HL-60/S4 (cell line): ENCODE data around the gene ZNF275.
"Not testable (repeated sequence)": the region's sequence is repeated elsewhere in the genome, so short reads cannot be mapped to it uniquely, and the experiment has no call there.

ENCODE experiments used
- in situ Hi-C: fragments of 300-500 bp; cut with MboI; formaldehyde crosslinking; loops from 2 replicates; pipeline ENCODE4 v1.14.3; 2022; ENCODE audit warnings: low sequenced_read_pairs

Gene ZNF275

GRCh38 chrX:153357877-153358276, 23.9 kb downstream of the ZNF275 start:
- in situ Hi-C loops: no loop called here

GRCh38 chrX:153361781-153362397, 27.9 kb downstream of the ZNF275 start:
- in situ Hi-C loops: no loop called here

- in situ Hi-C loops: no loop called here
These were observed 31.7 kb downstream of the ZNF275 start for GRCh38 chrX:153365670-153366069.

- in situ Hi-C loops: no loop called here
These were observed 32.2 kb downstream of the ZNF275 start for GRCh38 chrX:153366119-153366518.

GRCh38 chrX:153366878-153367538, 33.1 kb downstream of the ZNF275 start:
- in situ Hi-C loops: no loop called here

GRCh38 chrX:153370293-153371055, 36.5 kb downstream of the ZNF275 start:
- in situ Hi-C loops: no loop called here

- in situ Hi-C loops: no loop called here
These were observed 37.3 kb downstream of the ZNF275 start for GRCh38 chrX:153371256-153371655.

GRCh38 chrX:153372949-153373348, 39.0 kb downstream of the ZNF275 start:
- in situ Hi-C loops: no loop called here

GRCh38 chrX:153374426-153374825, 40.5 kb downstream of the ZNF275 start:
- in situ Hi-C loops: no loop called here

GRCh38 chrX:153375571-153375970, 41.6 kb downstream of the ZNF275 start:
- in situ Hi-C loops: no loop called here

GRCh38 chrX:153377727-153378126, 43.8 kb downstream of the ZNF275 start:
- in situ Hi-C loops: no loop called here

- in situ Hi-C loops: no loop called here
These were observed 44.7 kb downstream of the ZNF275 start for GRCh38 chrX:153378607-153379006.

GRCh38 chrX:153379508-153379907, 45.6 kb downstream of the ZNF275 start:
- in situ Hi-C loops: no loop called here

GRCh38 chrX:153379971-153380581, 46.1 kb downstream of the ZNF275 start:
- in situ Hi-C loops: no loop called here

GRCh38 chrX:153380691-153381090, 46.7 kb downstream of the ZNF275 start:
- in situ Hi-C loops: no loop called here

- in situ Hi-C loops: no loop called here
These were observed 48.0 kb downstream of the ZNF275 start for GRCh38 chrX:153381684-153382532.

GRCh38 chrX:153382563-153383482, 48.9 kb downstream of the ZNF275 start:
- in situ Hi-C loops: no loop called here

GRCh38 chrX:153384390-153384789, 50.4 kb downstream of the ZNF275 start:
- in situ Hi-C loops: no loop called here

- in situ Hi-C loops: not testable (repeated sequence)
These were observed 51.0 kb downstream of the ZNF275 start for GRCh38 chrX:153384973-153385372.

GRCh38 chrX:153386097-153386496, 52.1 kb downstream of the ZNF275 start:
- in situ Hi-C loops: no loop called here
